HepG2 (cell line): ENCODE data around the gene OGFR. TPM values are rescaled to one million over a fixed set of nuclear protein-coding genes. Genes with fewer than 3 reads are reported as not detected.

Experiments used
- DR1 ChIP-seq: sonication (generic); formaldehyde crosslinking; IDR thresholded peaks from 2 replicates; pipeline ENCODE4 v1.8.0; 2021; ENCODE audit warnings: mild to moderate bottlenecking, missing genetic modification reagents, inconsistent platforms
- ETV5 ChIP-seq: IDR thresholded peaks from 2 replicates; pipeline ENCODE4 v1.6.1; 2018; ENCODE audit warnings: missing biosample characterization, missing genetic modification reagents, inconsistent platforms, borderline replicate concordance
- FOXM1 ChIP-seq: sonication (generic); formaldehyde crosslinking; IDR thresholded peaks from 2 replicates; pipeline ENCODE4 v1.5.0; 2020; ENCODE audit warnings: missing genetic modification reagents
- HNF4A ChIP-seq: sonication (generic); formaldehyde crosslinking; IDR thresholded peaks from 2 replicates; pipeline ENCODE4 v1.4.0; 2020; ENCODE audit warnings: missing genetic modification reagents
- NCOA2 ChIP-seq: sonication (generic); formaldehyde crosslinking; IDR thresholded peaks from 2 replicates; pipeline ENCODE4 v1.8.0; 2022; ENCODE audit warnings: inconsistent platforms
- PBX2 ChIP-seq: IDR thresholded peaks from 2 replicates; pipeline ENCODE4 v1.6.1; 2016; ENCODE audit warnings: control low read depth
- TAF15 ChIP-seq: fragments of 200-400 bp; formaldehyde crosslinking; IDR thresholded peaks from one replicate; pipeline ENCODE4 v1.6.1; 2018; ENCODE audit warnings: mild to moderate bottlenecking, low read depth, low read length; ENCODE audit not compliant: poor library complexity, severe bottlenecking
- ZNF235 ChIP-seq: sonication (generic); formaldehyde crosslinking; IDR thresholded peaks from 2 replicates; pipeline ENCODE4 v1.8.1; 2023; ENCODE audit warnings: mild to moderate bottlenecking, missing genetic modification reagents, borderline replicate concordance
- ZNF296 ChIP-seq: sonication (generic); formaldehyde crosslinking; conservative IDR thresholded peaks from 2 replicates; pipeline ENCODE4 v1.5.0; 2020; ENCODE audit warnings: mild to moderate bottlenecking, missing genetic modification reagents
- ZNF576 ChIP-seq: sonication (generic); formaldehyde crosslinking; IDR thresholded peaks from 2 replicates; pipeline ENCODE4 v1.4.0; 2020; ENCODE audit warnings: mild to moderate bottlenecking, missing genetic modification reagents
- ZNF841 ChIP-seq: sonication (generic); formaldehyde crosslinking; IDR thresholded peaks from 2 replicates; pipeline ENCODE4 v1.8.1; 2023; ENCODE audit warnings: missing genetic modification reagents, borderline replicate concordance
- ZSCAN25 ChIP-seq: sonication (generic); formaldehyde crosslinking; IDR thresholded peaks from 2 replicates; pipeline ENCODE4 v1.8.0; 2022; ENCODE audit warnings: mild to moderate bottlenecking, missing genetic modification reagents
- polyA plus RNA-seq, 8 experiments: library from polyadenylated mRNA; depleted of rRNA in 3 of 8; stranded (reverse) in 7 of 8; unstranded in 1 of 8; fragments of >200 nt; fragmentation: Illumina TruSeq in 4 of 8; extraction: Trizol in 4 of 8; gene quantifications; 2 replicates each; pipeline versions ENCODE4 v1.2.1 to v1.2.3, GENCODE V29; 2011 to 2016; ENCODE audit warnings: low read depth in 4 of 8, missing spikeins in 1 of 8, mixed read lengths in 1 of 8; ENCODE audit not compliant: insufficient read depth in 1 of 8
- total RNA-seq, 5 experiments: library from RNA; depleted of rRNA; stranded (reverse); fragments of >200 nt; fragmentation: Illumina TruSeq; extraction: Trizol; gene quantifications; 2 replicates each; pipeline ENCODE4 v1.2.3, GENCODE V29; 2016; ENCODE audit warnings: low read depth in 1 of 5
- TF ChIP-seq, protein P1 (sequence below): sonication (generic); formaldehyde crosslinking; IDR thresholded peaks from 2 replicates; pipeline ENCODE4 v1.9.0; 2021; ENCODE audit warnings: missing genetic modification reagents, borderline replicate concordance
- TF ChIP-seq, protein P2 (sequence below): sonication (generic); formaldehyde crosslinking; IDR thresholded peaks from 2 replicates; pipeline ENCODE4 v1.5.0; 2020; ENCODE audit warnings: mild to moderate bottlenecking, missing genetic modification reagents
- TF ChIP-seq, protein P3 (sequence below): IDR thresholded peaks from 2 replicates; pipeline ENCODE4 v1.6.1; 2016; ENCODE audit warnings: low read depth

OGFR gene
- total and polyA plus RNA-seq, 2 of the 13 experiments (the other 11 are each of a cell fraction or from before 2014, with no cell fraction given) = 47.7 to 81.8 TPM

GRCh38 chr20:62794007-62794724 lies 10.5 kb upstream of the OGFR start (continued):
- TF ChIP-seq DR1 (CRISPR knock-in tag) = peak; percentile 68
- TF ChIP-seq, protein P1, sequence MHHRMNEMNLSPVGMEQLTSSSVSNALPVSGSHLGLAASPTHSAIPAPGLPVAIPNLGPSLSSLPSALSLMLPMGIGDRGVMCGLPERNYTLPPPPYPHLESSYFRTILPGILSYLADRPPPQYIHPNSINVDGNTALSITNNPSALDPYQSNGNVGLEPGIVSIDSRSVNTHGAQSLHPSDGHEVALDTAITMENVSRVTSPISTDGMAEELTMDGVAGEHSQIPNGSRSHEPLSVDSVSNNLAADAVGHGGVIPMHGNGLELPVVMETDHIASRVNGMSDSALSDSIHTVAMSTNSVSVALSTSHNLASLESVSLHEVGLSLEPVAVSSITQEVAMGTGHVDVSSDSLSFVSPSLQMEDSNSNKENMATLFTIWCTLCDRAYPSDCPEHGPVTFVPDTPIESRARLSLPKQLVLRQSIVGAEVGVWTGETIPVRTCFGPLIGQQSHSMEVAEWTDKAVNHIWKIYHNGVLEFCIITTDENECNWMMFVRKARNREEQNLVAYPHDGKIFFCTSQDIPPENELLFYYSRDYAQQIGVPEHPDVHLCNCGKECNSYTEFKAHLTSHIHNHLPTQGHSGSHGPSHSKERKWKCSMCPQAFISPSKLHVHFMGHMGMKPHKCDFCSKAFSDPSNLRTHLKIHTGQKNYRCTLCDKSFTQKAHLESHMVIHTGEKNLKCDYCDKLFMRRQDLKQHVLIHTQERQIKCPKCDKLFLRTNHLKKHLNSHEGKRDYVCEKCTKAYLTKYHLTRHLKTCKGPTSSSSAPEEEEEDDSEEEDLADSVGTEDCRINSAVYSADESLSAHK (CRISPR knock-in tag) = no peak
- TF ChIP-seq ZNF235 = peak; percentile 94
- no peak for TF ChIP-seq NCOA2 (CRISPR knock-in tag)
- TF ChIP-seq ZNF576 = peak; percentile 4; the same call in 1 of the 2 replicates
- no peak for TF ChIP-seq ZSCAN25 (CRISPR knock-in tag)
- TF ChIP-seq, protein P2, sequence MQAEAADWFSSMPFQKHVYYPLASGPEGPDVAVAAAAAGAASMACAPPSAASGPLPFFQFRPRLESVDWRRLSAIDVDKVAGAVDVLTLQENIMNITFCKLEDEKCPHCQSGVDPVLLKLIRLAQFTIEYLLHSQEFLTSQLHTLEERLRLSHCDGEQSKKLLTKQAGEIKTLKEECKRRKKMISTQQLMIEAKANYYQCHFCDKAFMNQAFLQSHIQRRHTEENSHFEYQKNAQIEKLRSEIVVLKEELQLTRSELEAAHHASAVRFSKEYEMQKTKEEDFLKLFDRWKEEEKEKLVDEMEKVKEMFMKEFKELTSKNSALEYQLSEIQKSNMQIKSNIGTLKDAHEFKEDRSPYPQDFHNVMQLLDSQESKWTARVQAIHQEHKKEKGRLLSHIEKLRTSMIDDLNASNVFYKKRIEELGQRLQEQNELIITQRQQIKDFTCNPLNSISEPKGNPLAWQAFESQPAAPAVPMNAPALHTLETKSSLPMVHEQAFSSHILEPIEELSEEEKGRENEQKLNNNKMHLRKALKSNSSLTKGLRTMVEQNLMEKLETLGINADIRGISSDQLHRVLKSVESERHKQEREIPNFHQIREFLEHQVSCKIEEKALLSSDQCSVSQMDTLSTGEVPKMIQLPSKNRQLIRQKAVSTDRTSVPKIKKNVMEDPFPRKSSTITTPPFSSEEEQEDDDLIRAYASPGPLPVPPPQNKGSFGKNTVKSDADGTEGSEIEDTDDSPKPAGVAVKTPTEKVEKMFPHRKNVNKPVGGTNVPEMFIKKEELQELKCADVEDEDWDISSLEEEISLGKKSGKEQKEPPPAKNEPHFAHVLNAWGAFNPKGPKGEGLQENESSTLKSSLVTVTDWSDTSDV (CRISPR knock-in tag) = peak; percentile 79; the same call in 1 of the 2 replicates
- TF ChIP-seq HNF4A (CRISPR knock-in tag) = peak; percentile 6; the same call in 1 of the 2 replicates
- peak; percentile 36 for TF ChIP-seq ETV5 (CRISPR knock-in tag)
- TF ChIP-seq ZNF841 (CRISPR knock-in tag) = no peak
- no peak for TF ChIP-seq ZNF296 (CRISPR knock-in tag)
- no peak for TF ChIP-seq FOXM1
- peak; percentile 89 for TF ChIP-seq TAF15
- TF ChIP-seq, protein P3, sequence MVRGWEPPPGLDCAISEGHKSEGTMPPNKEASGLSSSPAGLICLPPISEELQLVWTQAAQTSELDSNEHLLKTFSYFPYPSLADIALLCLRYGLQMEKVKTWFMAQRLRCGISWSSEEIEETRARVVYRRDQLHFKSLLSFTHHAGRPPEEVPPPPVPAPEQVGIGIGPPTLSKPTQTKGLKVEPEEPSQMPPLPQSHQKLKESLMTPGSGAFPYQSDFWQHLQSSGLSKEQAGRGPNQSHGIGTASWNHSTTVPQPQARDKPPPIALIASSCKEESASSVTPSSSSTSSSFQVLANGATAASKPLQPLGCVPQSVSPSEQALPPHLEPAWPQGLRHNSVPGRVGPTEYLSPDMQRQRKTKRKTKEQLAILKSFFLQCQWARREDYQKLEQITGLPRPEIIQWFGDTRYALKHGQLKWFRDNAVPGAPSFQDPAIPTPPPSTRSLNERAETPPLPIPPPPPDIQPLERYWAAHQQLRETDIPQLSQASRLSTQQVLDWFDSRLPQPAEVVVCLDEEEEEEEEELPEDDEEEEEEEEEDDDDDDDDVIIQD (CRISPR knock-in tag) = 0 out of 2 replicates have a peak, but pooled peaks have one; percentile 39
- no peak for TF ChIP-seq PBX2 (CRISPR knock-in tag)
